Keratinocyte (primary cell): Measurements from ENCODE around the gene RAD9A. TPM values are rescaled to one million over a fixed set of nuclear protein-coding genes. Genes with fewer than 3 reads are reported as not detected.

Experiments used
- DNase-seq: peaks from one replicate; pipeline ENCODE4 v3.0.0-alpha.2; 2011; ENCODE audit warnings: low read depth, missing footprints, low spot score
- FAIRE-seq: peaks from 2 replicates; lab custom pipeline; 2011; peaks lifted over from hg19 to GRCh38; lab: Jason Lieb, UNC
- H2AFZ ChIP-seq: 2 replicates; pipeline ENCODE4 v1.6.0; 2012; ENCODE audit warnings: low read length, control low read depth, inconsistent platforms; ENCODE audit not compliant: control insufficient read depth
- H3K27ac ChIP-seq: 2 replicates; pipeline ENCODE4 v1.5.1; 2011; ENCODE audit warnings: low read length; ENCODE audit not compliant: control insufficient read depth, insufficient read depth
- H3K27me3 ChIP-seq: 3 replicates; pipeline ENCODE4 v1.6.0; 2011; ENCODE audit warnings: low read length; ENCODE audit not compliant: control insufficient read depth, insufficient read depth; ENCODE audit errors: extremely low read depth
- H3K36me3 ChIP-seq, 2 experiments: 2 replicates in 1 of 2; 3 replicates in 1 of 2; pipeline ENCODE4 v1.5.1; 2011; ENCODE audit warnings: low read length in 2 of 2, mild to moderate bottlenecking in 1 of 2; ENCODE audit not compliant: control insufficient read depth in 2 of 2, insufficient read depth in 2 of 2; ENCODE audit errors: extremely low read depth in 1 of 2
- H3K4me1 ChIP-seq: 3 replicates; pipeline ENCODE4 v1.5.1; 2011; ENCODE audit warnings: low read length; ENCODE audit not compliant: control insufficient read depth, insufficient read depth; ENCODE audit errors: extremely low read depth
- H3K4me2 ChIP-seq: 3 replicates; pipeline ENCODE4 v1.6.0; 2011; ENCODE audit warnings: low read depth, low read length; ENCODE audit not compliant: control insufficient read depth, insufficient read depth; ENCODE audit errors: extremely low read depth
- H3K4me3 ChIP-seq, 3 experiments: fragments of 200-600 bp in 1 of 3; sonication (generic) in 1 of 3; 2 replicates in 2 of 3; 3 replicates in 1 of 3; pipeline ENCODE4 v1.5.1; 2011 to 2016; ENCODE audit warnings: low read length in 3 of 3, mild to moderate bottlenecking in 3 of 3, control low read depth in 2 of 3, inconsistent platforms in 1 of 3, low read depth in 1 of 3, mixed read lengths in 1 of 3, mixed run types in 1 of 3, moderate library complexity in 1 of 3; ENCODE audit not compliant: control insufficient read depth in 2 of 3, insufficient read depth in 2 of 3; ENCODE audit errors: extremely low read depth in 1 of 3
- H3K79me2 ChIP-seq: 2 replicates; pipeline ENCODE4 v1.6.0; 2012; ENCODE audit warnings: low read length; ENCODE audit not compliant: control insufficient read depth, insufficient read depth
- H3K9ac ChIP-seq: 3 replicates; pipeline ENCODE4 v1.6.0; 2011; ENCODE audit warnings: low read length; ENCODE audit not compliant: control insufficient read depth, insufficient read depth; ENCODE audit errors: extremely low read depth
- H3K9me1 ChIP-seq: 3 replicates; pipeline ENCODE4 v1.6.0; 2011; ENCODE audit warnings: low read length; ENCODE audit not compliant: control insufficient read depth, insufficient read depth; ENCODE audit errors: extremely low read depth
- H3K9me3 ChIP-seq: 2 replicates; pipeline ENCODE4 v1.5.1; 2012; ENCODE audit warnings: low read depth, low read length; ENCODE audit not compliant: control insufficient read depth
- H4K20me1 ChIP-seq: 3 replicates; pipeline ENCODE4 v1.6.0; 2011; ENCODE audit warnings: low read length; ENCODE audit not compliant: control insufficient read depth, insufficient read depth; ENCODE audit errors: extremely low read depth
- CTCF ChIP-seq, 3 experiments: IDR thresholded peaks in 1 of 3; conservative IDR thresholded peaks in 1 of 3; optimal IDR thresholded peaks in 1 of 3; 2 replicates in 2 of 3; 3 replicates in 1 of 3; pipeline versions ENCODE3 to v1.5.1; 2011; ENCODE audit warnings: low read length in 3 of 3, mild to moderate bottlenecking in 3 of 3, moderate library complexity in 2 of 3, control low read depth in 1 of 3, inconsistent platforms in 1 of 3; ENCODE audit not compliant: insufficient read depth in 2 of 3; ENCODE audit errors: extremely low read depth in 1 of 3
- EZH2 ChIP-seq: IDR thresholded peaks from one replicate; pipeline ENCODE4 v1.6.1; 2012; ENCODE audit warnings: inconsistent platforms, mild to moderate bottlenecking, low read length, moderate library complexity
- dilution Hi-C: fragments of 300-500 bp; cut with MboI; formaldehyde crosslinking; loops from one replicate; pipeline ENCODE4 v1.7.0; 2020; ENCODE audit warnings: low sequenced_read_pairs; ENCODE audit not compliant: extremely low pct_ligation_motif_present
- polyA plus RNA-seq, 5 experiments: library from polyadenylated mRNA; depleted of rRNA in 3 of 5; stranded (reverse) in 3 of 5; stranded (forward) in 1 of 5; unstranded in 1 of 5; fragments of >200 nt; gene quantifications; 1 replicate in 1 of 5; 2 replicates in 3 of 5; 3 replicates in 1 of 5; pipeline versions ENCODE4 v1.2.1 to v1.2.3, GENCODE V29; 2011 to 2012; ENCODE audit warnings: missing spikeins in 2 of 5, low read depth in 1 of 5, low replicate concordance in 1 of 5

RAD9A gene
- polyA plus RNA-seq, 1 donor (not counting 4 experiments of a cell fraction or from before 2014, with no cell fraction given): 5.7 TPM

- H2AFZ ChIP-seq: no peak overlapping the region
- H3K9me3 ChIP-seq: no peaks in the 10 kb centered on the region
- no peak for DNase-seq
- H3K27me3 ChIP-seq: no peaks in the 10 kb centered on the region
- no peak overlapping the region for H3K4me2 ChIP-seq
- H3K4me3 ChIP-seq: no peak overlapping the region
- H3K9me1 ChIP-seq: peaks cover 3% of the 10 kb centered on the region
- H3K27ac ChIP-seq: no peak overlapping the region
- no peak for TF ChIP-seq EZH2
- no peak for TF ChIP-seq CTCF (optimal IDR thresholded peaks at IDR 0.05 in 1 of 3, IDR thresholded peaks at IDR 0.05 in 1 of 3, conservative IDR thresholded peaks at IDR 0.05 in 1 of 3; ENCODE audit: extremely low read depth in 1 of 3, insufficient read depth in 2 of 3, low read length in 3 of 3)
- peaks cover 0 to 6% of the 10 kb centered on the region in 2 experiments for H3K36me3 ChIP-seq
- peaks cover 8% of the 10 kb centered on the region for H3K79me2 ChIP-seq
- dilution Hi-C loops: no loop called here
- H4K20me1 ChIP-seq: no peaks in the 10 kb centered on the region
- no peak for FAIRE-seq
- H3K9ac ChIP-seq: no peak overlapping the region
- peaks cover 31% of the 10 kb centered on the region for H3K4me1 ChIP-seq
These were observed 43.6 kb upstream of the RAD9A start for GRCh38 chr11:67347964-67348749.

GRCh38 chr11:67349036-67349435, 42.8 kb upstream of the RAD9A start:
- no peaks in the 10 kb centered on the region for H3K27me3 ChIP-seq
- H3K9me3 ChIP-seq: no peaks in the 10 kb centered on the region
- H2AFZ ChIP-seq: no peak overlapping the region
- peaks cover 3% of the 10 kb centered on the region for H3K9me1 ChIP-seq
- H3K36me3 ChIP-seq: peaks cover 0 to 6% of the 10 kb centered on the region in 2 experiments
- H4K20me1 ChIP-seq: no peaks in the 10 kb centered on the region
- H3K4me2 ChIP-seq: no peak overlapping the region
- peaks cover 8% of the 10 kb centered on the region for H3K79me2 ChIP-seq
- no peak overlapping the region for H3K4me3 ChIP-seq
- no peak overlapping the region for H3K9ac ChIP-seq
- DNase-seq: no peak
- H3K27ac ChIP-seq: no peak overlapping the region
- no peak for FAIRE-seq
- H3K4me1 ChIP-seq: peaks cover 36% of the 10 kb centered on the region
- dilution Hi-C loops: no loop called here
- no peak for TF ChIP-seq CTCF (optimal IDR thresholded peaks at IDR 0.05 in 1 of 3, IDR thresholded peaks at IDR 0.05 in 1 of 3, conservative IDR thresholded peaks at IDR 0.05 in 1 of 3; ENCODE audit: extremely low read depth in 1 of 3, insufficient read depth in 2 of 3, low read length in 3 of 3)
- no peak for TF ChIP-seq EZH2
